H9 (cell line): ENCODE results near the gene SAV1. TPM values are rescaled to one million over a fixed set of nuclear protein-coding genes. Genes with fewer than 3 reads are reported as not detected.

Experiments
- DNase-seq: peaks from one replicate; pipeline ENCODE4 v3.0.0-alpha.2; 2017
- H2AFZ ChIP-seq: one replicate; pipeline ENCODE4 v1.6.1; 2013; ENCODE audit warnings: mild to moderate bottlenecking, low read length, control low read depth, moderate library complexity
- H2AK5ac ChIP-seq: 2 replicates; pipeline ENCODE4 v1.6.1; 2013; ENCODE audit warnings: low read length, control low read depth, mixed read lengths; ENCODE audit not compliant: insufficient read length
- H2BK120ac ChIP-seq: one replicate; pipeline ENCODE4 v1.6.1; 2013; ENCODE audit warnings: low read depth, mild to moderate bottlenecking, low read length, control low read depth, inconsistent platforms; ENCODE audit not compliant: poor library complexity, severe bottlenecking
- H2BK12ac ChIP-seq: 2 replicates; pipeline ENCODE4 v1.6.1; 2013; ENCODE audit warnings: low read length, control low read depth, mixed read lengths, low read depth; ENCODE audit not compliant: insufficient read length
- H2BK15ac ChIP-seq: 2 replicates; pipeline ENCODE4 v1.6.1; 2013; ENCODE audit warnings: low read depth, low read length, control low read depth
- H2BK20ac ChIP-seq: one replicate; pipeline ENCODE4 v1.6.1; 2013; ENCODE audit warnings: low read depth, mild to moderate bottlenecking, low read length, control low read depth, inconsistent platforms; ENCODE audit not compliant: poor library complexity, severe bottlenecking
- H2BK5ac ChIP-seq: 2 replicates; pipeline ENCODE4 v1.6.1; 2013; ENCODE audit warnings: low read length, control low read depth, mixed read lengths; ENCODE audit not compliant: insufficient read length
- H3K14ac ChIP-seq: 2 replicates; pipeline ENCODE4 v1.6.1; 2013; ENCODE audit warnings: low read length, control low read depth; ENCODE audit not compliant: insufficient read depth
- H3K18ac ChIP-seq: 2 replicates; pipeline ENCODE4 v1.6.1; 2013; ENCODE audit warnings: low read depth, mild to moderate bottlenecking, mixed read lengths, low read length, control low read depth; ENCODE audit not compliant: insufficient read length
- H3K23ac ChIP-seq: 2 replicates; pipeline ENCODE4 v1.6.1; 2013; ENCODE audit warnings: low read length, control low read depth, mixed read lengths, low read depth; ENCODE audit not compliant: insufficient read length
- H3K23me2 ChIP-seq: 2 replicates; pipeline ENCODE4 v1.6.1; 2013; ENCODE audit warnings: low read depth, mild to moderate bottlenecking, mixed read lengths, low read length, control low read depth; ENCODE audit not compliant: insufficient read length, poor library complexity, severe bottlenecking
- H3K27ac ChIP-seq: 2 replicates; pipeline ENCODE4 v1.5.1; 2013; ENCODE audit warnings: low read length, control low read depth, mixed read lengths, low read depth; ENCODE audit not compliant: insufficient read length
- H3K27me3 ChIP-seq: 2 replicates; pipeline ENCODE4 v1.6.1; 2013; ENCODE audit warnings: low read length, control low read depth, inconsistent platforms; ENCODE audit not compliant: insufficient read depth
- H3K4ac ChIP-seq: 2 replicates; pipeline ENCODE4 v1.6.1; 2013; ENCODE audit warnings: low read depth, mild to moderate bottlenecking, control low read depth, inconsistent platforms, low read length, moderate library complexity
- H3K4me1 ChIP-seq: 2 replicates; pipeline ENCODE4 v1.6.1; 2013; ENCODE audit warnings: low read length, control low read depth, inconsistent platforms; ENCODE audit not compliant: insufficient read depth
- H3K4me2 ChIP-seq: 2 replicates; pipeline ENCODE4 v1.6.1; 2013; ENCODE audit warnings: low read length, control low read depth, mixed read lengths; ENCODE audit not compliant: insufficient read length, insufficient read depth
- H3K56ac ChIP-seq: 2 replicates; pipeline ENCODE4 v1.6.1; 2013; ENCODE audit warnings: low read depth, mild to moderate bottlenecking, mixed read lengths, low read length, control low read depth; ENCODE audit not compliant: insufficient read length
- H3K79me1 ChIP-seq: 2 replicates; pipeline ENCODE4 v1.6.1; 2013; ENCODE audit warnings: low read depth, mild to moderate bottlenecking, moderate library complexity, low read length, control low read depth, inconsistent platforms; ENCODE audit not compliant: insufficient read depth, poor library complexity, severe bottlenecking
- H3K79me2 ChIP-seq: 2 replicates; pipeline ENCODE4 v1.6.1; 2013; ENCODE audit warnings: low read length, control low read depth, inconsistent platforms; ENCODE audit not compliant: insufficient read depth
- H3K9ac ChIP-seq: 2 replicates; pipeline ENCODE4 v1.6.1; 2013; ENCODE audit warnings: low read length, control low read depth, mixed read lengths; ENCODE audit not compliant: insufficient read length; ENCODE audit errors: extremely low read depth
- H3K9me3 ChIP-seq: one replicate; pipeline ENCODE4 v1.6.1; 2013; ENCODE audit warnings: low read depth, low read length, inconsistent platforms; ENCODE audit not compliant: control insufficient read depth
- H3T11ph ChIP-seq: one replicate; pipeline ENCODE4 v1.6.1; 2013; ENCODE audit warnings: mild to moderate bottlenecking, low read length, control low read depth, inconsistent platforms
- H4K20me1 ChIP-seq: one replicate; pipeline ENCODE4 v1.6.1; 2013; ENCODE audit not compliant: control insufficient read depth, insufficient read length, insufficient read depth
- H4K5ac ChIP-seq: 2 replicates; pipeline ENCODE4 v1.6.1; 2013; ENCODE audit warnings: low read depth, mild to moderate bottlenecking, mixed read lengths, low read length, control low read depth; ENCODE audit not compliant: insufficient read length
- H4K8ac ChIP-seq: replicated peaks from 2 replicates; pipeline ENCODE4 v1.6.1; 2013; ENCODE audit warnings: low read length, control low read depth, mixed read lengths, low read depth; ENCODE audit not compliant: insufficient read length
- H4K91ac ChIP-seq: 2 replicates; pipeline ENCODE4 v1.6.1; 2013; ENCODE audit warnings: low read depth, mild to moderate bottlenecking, moderate library complexity, mixed read lengths, low read length, control low read depth; ENCODE audit not compliant: insufficient read length
- H3K27ac Mint-ChIP-seq, 3 experiments: 2 replicates in 2 of 3; 3 replicates in 1 of 3; pipeline ENCODE4 v1.8.0; 2020 to 2021; ENCODE audit warnings: mixed read lengths in 3 of 3, mild to moderate bottlenecking in 1 of 3, moderate library complexity in 1 of 3
- H3K27me3 Mint-ChIP-seq: 2 replicates; pipeline ENCODE4 v1.8.0; 2021; ENCODE audit warnings: low read depth, mild to moderate bottlenecking, moderate library complexity, mixed read lengths
- H3K36me3 Mint-ChIP-seq, 3 experiments: 2 replicates in 2 of 3; 3 replicates in 1 of 3; pipeline ENCODE4 v1.8.0; 2020 to 2021; ENCODE audit warnings: low read depth in 3 of 3, mixed read lengths in 3 of 3; ENCODE audit not compliant: insufficient read depth in 1 of 3
- H3K4me1 Mint-ChIP-seq, 2 experiments: 2 replicates each; pipeline ENCODE4 v1.8.0; 2020; ENCODE audit warnings: mixed read lengths in 2 of 2
- H3K4me3 Mint-ChIP-seq, 2 experiments: 2 replicates in 1 of 2; 3 replicates in 1 of 2; pipeline ENCODE4 v1.8.0; 2020 to 2021; ENCODE audit warnings: mild to moderate bottlenecking in 2 of 2, mixed read lengths in 2 of 2, moderate library complexity in 1 of 2
- H3K9me3 Mint-ChIP-seq, 2 experiments: 2 replicates in 1 of 2; 3 replicates in 1 of 2; pipeline ENCODE4 v1.8.0; 2020; ENCODE audit warnings: mild to moderate bottlenecking in 2 of 2, mixed read lengths in 2 of 2, moderate library complexity in 1 of 2
- CTCF ChIP-seq: fragments of 200-600 bp; sonication (generic); conservative IDR thresholded peaks from 3 replicates; pipeline ENCODE4 v1.8.0; 2021; ENCODE audit warnings: antibody characterized with exemption, mild to moderate bottlenecking
- WGBS: extraction: QIAGEN DNeasy Blood & Tissue Kit; methylation state at CpG from one replicate; pipeline ENCODE4 v1.1.7; 2013; ENCODE audit warnings: missing lambda C conversion rate, low lambda C conversion rate, mixed read lengths; ENCODE audit not compliant: insufficient read length; ENCODE audit errors: extremely low coverage; 5-methylcytosine and 5-hydroxymethylcytosine counted together
- total RNA-seq: library from RNA; stranded (reverse); gene quantifications from 2 replicates; pipeline ENCODE4 v1.2.1, GENCODE V29; 2021

SAV1 gene
- total RNA-seq, 1 experiment from 2014 or later: 57.3 TPM

GRCh38 chr14:50600849-50601248 is 67.3 kb downstream of the SAV1 start:
- Histone ChIP-seq H3K4ac (no peak overlapping the region), H2BK5ac (no peak overlapping the region), H2BK12ac (no peak overlapping the region), H3K79me2 (no peaks in the 10 kb centered on the region), H3T11ph (no peak overlapping the region), H3K18ac (no peak overlapping the region), H4K20me1 (no peaks in the 10 kb centered on the region), H3K56ac (no peak overlapping the region), H3K9ac (no peak overlapping the region), H4K5ac (no peak overlapping the region), H3K27ac (no peak overlapping the region), H2BK120ac (peak overlapping the region; percentile 36), H2AK5ac (no peak overlapping the region), H2BK20ac (no peak overlapping the region), H3K23me2 (no peaks in the 10 kb centered on the region), H4K8ac (no peak overlapping the region), H2BK15ac (no peak overlapping the region), H3K4me1 (no peaks in the 10 kb centered on the region), H4K91ac (no peak overlapping the region), H3K27me3 (no peaks in the 10 kb centered on the region), H3K14ac (no peak overlapping the region), H3K79me1 (no peaks in the 10 kb centered on the region), H3K9me3 (no peaks in the 10 kb centered on the region), H3K4me2 (no peak overlapping the region), H2AFZ (no peak overlapping the region), H3K23ac (no peak overlapping the region)
- WGBS: no CpG with 5 or more reads among the region's 5 CpGs
- H3K27ac Mint-ChIP-seq: peak overlapping the region in 1 of 3 experiments; percentile 86; a peak in 2 of 7 replicates
- H3K4me3 Mint-ChIP-seq: no peak overlapping the region
- H3K4me1 Mint-ChIP-seq: peaks cover 10 to 17% of the 10 kb centered on the region in 2 experiments
- no peak for TF ChIP-seq CTCF
- no peaks in the 10 kb centered on the region for H3K9me3 Mint-ChIP-seq
- DNase-seq: peak; percentile 36
- H3K36me3 Mint-ChIP-seq: no peaks in the 10 kb centered on the region
- no peaks in the 10 kb centered on the region for H3K27me3 Mint-ChIP-seq
